ENCODE measurements around the gene RCBTB2. TPM values are rescaled to one million over a fixed set of nuclear protein-coding genes. Genes with fewer than 3 reads are reported as not detected.

Gene RCBTB2
- total RNA-seq, 2 experiments from 2014 or later: 6.1 to 6.5 TPM

DNA sequence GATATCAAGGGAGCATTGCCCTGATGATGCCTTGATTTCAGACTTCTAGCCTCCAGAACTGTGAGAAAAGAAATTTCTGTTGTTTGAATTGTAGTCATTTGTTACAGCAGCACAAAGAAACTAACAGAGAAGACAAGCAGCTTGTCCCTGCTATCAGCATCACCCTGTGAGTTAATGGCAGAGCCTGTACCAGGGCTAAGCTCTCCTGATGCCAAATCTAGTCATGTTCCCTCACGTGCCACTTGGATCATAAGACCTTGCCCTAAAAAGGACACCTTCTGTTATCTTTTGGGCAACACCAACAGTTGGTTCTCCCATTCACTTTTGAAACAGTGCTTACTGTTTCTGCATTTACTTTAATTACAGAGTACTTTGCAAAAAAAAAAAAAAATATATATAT is 14.8 kb downstream of the RCBTB2 start:
- no peak for ATAC-seq (ENCODE audit: poor library complexity)
- intact Hi-C loops (cut with DNase I, micrococcal nuclease): no loop called here
- ChIA-PET CTCF (no interaction called here), POLR2A (interaction anchor here (1.0 to 1.3 kb wide), 2 partner anchors 14 to 16 kb away, joined by 4 read pairs; no protein-coding TSS in a partner anchor)
- H3K36me3 Mint-ChIP-seq (ENCODE audit: low read depth): no peaks in the 10 kb centered on the region
- no peaks in the 10 kb centered on the region for H3K36me3 ChIP-seq (ENCODE audit: insufficient read depth, low read length)
- H3K4me1 ChIP-seq (ENCODE audit: insufficient read depth, low read length): no peaks in the 10 kb centered on the region
- no peaks in the 10 kb centered on the region for H3K27me3 Mint-ChIP-seq
- H3K27me3 ChIP-seq (ENCODE audit: control insufficient read depth in 1 of 2, insufficient read depth in 2 of 2, low read length in 2 of 2): no peaks in the 10 kb centered on the region
- H3K4me1 Mint-ChIP-seq (ENCODE audit: low read depth): no peaks in the 10 kb centered on the region
- H3K9me3 Mint-ChIP-seq: no peaks in the 10 kb centered on the region
- no peak overlapping the region for H3K4me3 ChIP-seq (ENCODE audit: low read length)
- no peak for DNase-seq
- TF ChIP-seq CTCF (IDR thresholded peaks at IDR 0.05): no peak
- H3K4me3 Mint-ChIP-seq: no peak overlapping the region
- no peak overlapping the region for H3K27ac Mint-ChIP-seq
- H3K9me3 ChIP-seq (ENCODE audit: control insufficient read depth in 1 of 2, insufficient read depth in 1 of 2, low read length in 2 of 2): no peaks in the 10 kb centered on the region
- H3K27ac ChIP-seq (ENCODE audit: low read depth in 1 of 2, low read length in 2 of 2): no peak overlapping the region

GRCh38 chr13:48515732-48516131 is 17.1 kb downstream of the RCBTB2 start:
- TF ChIP-seq CTCF (IDR thresholded peaks at IDR 0.05): no peak
- ChIA-PET POLR2A (interaction anchor here (1.5 kb wide), 1 partner anchor 10 kb away, joined by 6 read pairs; no protein-coding TSS in a partner anchor), CTCF (no interaction called here)
- H3K36me3 Mint-ChIP-seq (ENCODE audit: low read depth): no peaks in the 10 kb centered on the region
- no peak overlapping the region for H3K27ac ChIP-seq (ENCODE audit: low read depth in 1 of 2, low read length in 2 of 2)
- H3K36me3 ChIP-seq (ENCODE audit: insufficient read depth, low read length): no peaks in the 10 kb centered on the region
- H3K27me3 ChIP-seq (ENCODE audit: control insufficient read depth in 1 of 2, insufficient read depth in 2 of 2, low read length in 2 of 2): no peaks in the 10 kb centered on the region
- no peaks in the 10 kb centered on the region for H3K9me3 Mint-ChIP-seq
- intact Hi-C loops (cut with DNase I, micrococcal nuclease): no loop called here
- H3K4me3 ChIP-seq (ENCODE audit: low read length): no peak overlapping the region
- ATAC-seq (ENCODE audit: poor library complexity): no peak
- H3K27me3 Mint-ChIP-seq: no peaks in the 10 kb centered on the region
- H3K4me3 Mint-ChIP-seq: no peak overlapping the region
- H3K4me1 Mint-ChIP-seq (ENCODE audit: low read depth): peaks cover 2% of the 10 kb centered on the region
- no peak for DNase-seq
- peaks cover under 1% of the 10 kb centered on the region for H3K4me1 ChIP-seq (ENCODE audit: insufficient read depth, low read length)
- no peaks in the 10 kb centered on the region for H3K9me3 ChIP-seq (ENCODE audit: control insufficient read depth in 1 of 2, insufficient read depth in 1 of 2, low read length in 2 of 2)
- no peak overlapping the region for H3K27ac Mint-ChIP-seq

DNA sequence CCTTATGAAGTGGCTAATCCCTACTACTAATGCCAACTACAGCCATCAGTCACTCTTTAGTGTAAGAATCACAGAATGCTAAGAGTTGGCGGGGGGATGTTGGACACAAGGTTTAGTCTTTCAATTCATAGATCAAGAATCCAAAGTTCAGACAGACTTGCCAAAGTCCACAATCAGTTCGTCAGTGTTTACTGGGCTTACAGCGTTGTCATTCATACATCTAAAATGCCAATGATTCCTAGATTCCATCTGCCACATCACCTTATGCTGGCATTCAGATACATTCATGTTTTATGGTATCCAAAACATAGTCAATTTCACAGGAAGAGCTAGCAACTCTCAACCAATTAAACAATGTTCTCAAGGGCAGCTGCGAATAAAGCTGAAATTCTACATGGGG is 18.1 kb downstream of the RCBTB2 start:
- Histone ChIP-seq H3K4me1 (ENCODE audit: insufficient read depth, low read length) (peaks cover 4% of the 10 kb centered on the region), H3K36me3 (ENCODE audit: insufficient read depth, low read length) (no peaks in the 10 kb centered on the region), H3K27me3 (ENCODE audit: control insufficient read depth in 1 of 2, insufficient read depth in 2 of 2, low read length in 2 of 2) (no peaks in the 10 kb centered on the region), H3K4me3 (ENCODE audit: low read length) (no peak overlapping the region), H3K27ac (ENCODE audit: low read depth in 1 of 2, low read length in 2 of 2) (no peak overlapping the region), H3K9me3 (ENCODE audit: control insufficient read depth in 1 of 2, insufficient read depth in 1 of 2, low read length in 2 of 2) (no peaks in the 10 kb centered on the region)
- no peak overlapping the region for H3K27ac Mint-ChIP-seq
- no peaks in the 10 kb centered on the region for H3K27me3 Mint-ChIP-seq
- no peaks in the 10 kb centered on the region for H3K9me3 Mint-ChIP-seq
- intact Hi-C loops (cut with DNase I, micrococcal nuclease): no loop called here
- CTCF ChIA-PET: no interaction called here
- DNase-seq (no peak), ATAC-seq (ENCODE audit: poor library complexity) (no peak)
- H3K4me1 Mint-ChIP-seq (ENCODE audit: low read depth): peaks cover 11% of the 10 kb centered on the region
- no peak for TF ChIP-seq CTCF (IDR thresholded peaks at IDR 0.05)
- no peak overlapping the region for H3K4me3 Mint-ChIP-seq
- POLR2A ChIA-PET: interaction anchor here (1.5 kb wide), 1 partner anchor 9 kb away, joined by 6 read pairs; no protein-coding TSS in a partner anchor
- H3K36me3 Mint-ChIP-seq (ENCODE audit: low read depth): no peaks in the 10 kb centered on the region
